ENCODE data around the gene PSMA5.

The PSMA5 gene

GRCh38 chr1:109392037-109392787 is 34.0 kb downstream of the PSMA5 start:
- Histone ChIP-seq H3K36me3 (ENCODE audit: insufficient read depth, low read length) (no peaks in the 10 kb centered on the region), H3K4me1 (ENCODE audit: insufficient read depth, low read length) (peaks cover 8% of the 10 kb centered on the region), H3K9ac (ENCODE audit: low read depth, low read length) (no peak overlapping the region), H3K9me3 (ENCODE audit: control insufficient read depth, insufficient read depth, low read length) (no peaks in the 10 kb centered on the region)

GRCh38 chr1:109391626-109392025 is 34.6 kb downstream of the PSMA5 start:
- Histone ChIP-seq H3K36me3 (ENCODE audit: insufficient read depth, low read length) (no peaks in the 10 kb centered on the region), H3K9me3 (ENCODE audit: control insufficient read depth, insufficient read depth, low read length) (no peaks in the 10 kb centered on the region), H3K4me1 (ENCODE audit: insufficient read depth, low read length) (peaks cover 6% of the 10 kb centered on the region), H3K9ac (ENCODE audit: low read depth, low read length) (no peak overlapping the region)

GRCh38 chr1:109391157-109391556 is 35.1 kb downstream of the PSMA5 start:
- Histone ChIP-seq H3K36me3 (ENCODE audit: insufficient read depth, low read length) (no peaks in the 10 kb centered on the region), H3K9ac (ENCODE audit: low read depth, low read length) (no peak overlapping the region), H3K4me1 (ENCODE audit: insufficient read depth, low read length) (peaks cover 2% of the 10 kb centered on the region; the same call in 1 of the 2 replicates), H3K9me3 (ENCODE audit: control insufficient read depth, insufficient read depth, low read length) (no peaks in the 10 kb centered on the region)

- Histone ChIP-seq H3K9me3 (ENCODE audit: control insufficient read depth, insufficient read depth, low read length) (no peaks in the 10 kb centered on the region), H3K9ac (ENCODE audit: low read depth, low read length) (no peak overlapping the region), H3K36me3 (ENCODE audit: insufficient read depth, low read length) (no peaks in the 10 kb centered on the region), H3K4me1 (ENCODE audit: insufficient read depth, low read length) (0 out of 2 replicates have a peak, but pooled peaks cover 2% of the 10 kb centered on the region)
These were observed 36.5 kb downstream of the PSMA5 start for GRCh38 chr1:109389638-109390341.

GRCh38 chr1:109388884-109389637 is 37.2 kb downstream of the PSMA5 start:
- no peak overlapping the region for H3K9ac ChIP-seq (ENCODE audit: low read depth, low read length)
- H3K36me3 ChIP-seq (ENCODE audit: insufficient read depth, low read length), result no peaks in the 10 kb centered on the region
- H3K4me1 ChIP-seq (ENCODE audit: insufficient read depth, low read length), result peaks cover 5% of the 10 kb centered on the region; the same call in 1 of the 2 replicates
- no peaks in the 10 kb centered on the region for H3K9me3 ChIP-seq (ENCODE audit: control insufficient read depth, insufficient read depth, low read length)

- no peaks in the 10 kb centered on the region for H3K36me3 ChIP-seq (ENCODE audit: insufficient read depth, low read length)
- H3K9me3 ChIP-seq (ENCODE audit: control insufficient read depth, insufficient read depth, low read length), result no peaks in the 10 kb centered on the region
- H3K4me1 ChIP-seq (ENCODE audit: insufficient read depth, low read length), result peaks cover 12% of the 10 kb centered on the region; the same call in 1 of the 2 replicates
- H3K9ac ChIP-seq (ENCODE audit: low read depth, low read length), result no peak overlapping the region
These were observed 38.0 kb downstream of the PSMA5 start for GRCh38 chr1:109388208-109388711.

GRCh38 chr1:109386054-109386717 is 40.1 kb downstream of the PSMA5 start:
- no peak overlapping the region for H3K9ac ChIP-seq (ENCODE audit: low read depth, low read length)
- no peaks in the 10 kb centered on the region for H3K36me3 ChIP-seq (ENCODE audit: insufficient read depth, low read length)
- peaks cover 18% of the 10 kb centered on the region; the same call in 1 of the 2 replicates for H3K4me1 ChIP-seq (ENCODE audit: insufficient read depth, low read length)
- no peaks in the 10 kb centered on the region for H3K9me3 ChIP-seq (ENCODE audit: control insufficient read depth, insufficient read depth, low read length)

GRCh38 chr1:109385417-109385816 is 40.8 kb downstream of the PSMA5 start:
- Histone ChIP-seq H3K36me3 (ENCODE audit: insufficient read depth, low read length) (no peaks in the 10 kb centered on the region), H3K9ac (ENCODE audit: low read depth, low read length) (no peak overlapping the region), H3K4me1 (ENCODE audit: insufficient read depth, low read length) (peaks cover 18% of the 10 kb centered on the region; the same call in 1 of the 2 replicates), H3K9me3 (ENCODE audit: control insufficient read depth, insufficient read depth, low read length) (no peaks in the 10 kb centered on the region)

- Histone ChIP-seq H3K36me3 (ENCODE audit: insufficient read depth, low read length) (no peaks in the 10 kb centered on the region), H3K9me3 (ENCODE audit: control insufficient read depth, insufficient read depth, low read length) (no peaks in the 10 kb centered on the region), H3K4me1 (ENCODE audit: insufficient read depth, low read length) (peaks cover 18% of the 10 kb centered on the region; the same call in 1 of the 2 replicates), H3K9ac (ENCODE audit: low read depth, low read length) (no peak overlapping the region)
These were observed 42.4 kb downstream of the PSMA5 start for GRCh38 chr1:109383854-109384253.

- no peak overlapping the region for H3K9ac ChIP-seq (ENCODE audit: low read depth, low read length)
- H3K4me1 ChIP-seq (ENCODE audit: insufficient read depth, low read length), result peaks cover 18% of the 10 kb centered on the region; the same call in 1 of the 2 replicates
- H3K9me3 ChIP-seq (ENCODE audit: control insufficient read depth, insufficient read depth, low read length), result no peaks in the 10 kb centered on the region
- H3K36me3 ChIP-seq (ENCODE audit: insufficient read depth, low read length), result no peaks in the 10 kb centered on the region
These were observed 43.0 kb downstream of the PSMA5 start for GRCh38 chr1:109383087-109383779.

- Histone ChIP-seq H3K36me3 (ENCODE audit: insufficient read depth, low read length) (no peaks in the 10 kb centered on the region), H3K9ac (ENCODE audit: low read depth, low read length) (no peak overlapping the region), H3K9me3 (ENCODE audit: control insufficient read depth, insufficient read depth, low read length) (no peaks in the 10 kb centered on the region), H3K4me1 (ENCODE audit: insufficient read depth, low read length) (peaks cover 18% of the 10 kb centered on the region; the same call in 1 of the 2 replicates)
These were observed 44.7 kb downstream of the PSMA5 start for GRCh38 chr1:109381573-109381972.

- no peaks in the 10 kb centered on the region for H3K9me3 ChIP-seq (ENCODE audit: control insufficient read depth, insufficient read depth, low read length)
- no peak overlapping the region for H3K9ac ChIP-seq (ENCODE audit: low read depth, low read length)
- H3K4me1 ChIP-seq (ENCODE audit: insufficient read depth, low read length), result peaks cover 18% of the 10 kb centered on the region; the same call in 1 of the 2 replicates
- no peaks in the 10 kb centered on the region for H3K36me3 ChIP-seq (ENCODE audit: insufficient read depth, low read length)
These were observed 46.3 kb downstream of the PSMA5 start for GRCh38 chr1:109379907-109380306.

- H3K4me1 ChIP-seq (ENCODE audit: insufficient read depth, low read length), result peaks cover 18% of the 10 kb centered on the region; the same call in 1 of the 2 replicates
- H3K9me3 ChIP-seq (ENCODE audit: control insufficient read depth, insufficient read depth, low read length), result no peaks in the 10 kb centered on the region
- no peaks in the 10 kb centered on the region for H3K36me3 ChIP-seq (ENCODE audit: insufficient read depth, low read length)
- H3K9ac ChIP-seq (ENCODE audit: low read depth, low read length), result no peak overlapping the region
These were observed 46.8 kb downstream of the PSMA5 start for GRCh38 chr1:109379422-109379821.

Measured in ES-I3 (cell line).